ENCODE results near the gene TXN. TPM values are rescaled to one million over a fixed set of nuclear protein-coding genes. Genes with fewer than 3 reads are reported as not detected.

Gene TXN
- total RNA-seq, 1 donor from 2014 or later = 51.4 TPM

- Histone ChIP-seq H3K4me3 (peak overlapping the region; percentile 94), H3K27me3 (ENCODE audit: low read depth) (no peaks in the 10 kb centered on the region), H3K9me3 (replicated peaks) (no peaks in the 10 kb centered on the region), H3K36me3 (no peaks in the 10 kb centered on the region), H3K4me1 (peaks cover 41% of the 10 kb centered on the region), H3K27ac (replicated peaks) (peak overlapping the region; percentile 92)
- DNase-seq = no peak
- TF ChIP-seq, protein P1, sequence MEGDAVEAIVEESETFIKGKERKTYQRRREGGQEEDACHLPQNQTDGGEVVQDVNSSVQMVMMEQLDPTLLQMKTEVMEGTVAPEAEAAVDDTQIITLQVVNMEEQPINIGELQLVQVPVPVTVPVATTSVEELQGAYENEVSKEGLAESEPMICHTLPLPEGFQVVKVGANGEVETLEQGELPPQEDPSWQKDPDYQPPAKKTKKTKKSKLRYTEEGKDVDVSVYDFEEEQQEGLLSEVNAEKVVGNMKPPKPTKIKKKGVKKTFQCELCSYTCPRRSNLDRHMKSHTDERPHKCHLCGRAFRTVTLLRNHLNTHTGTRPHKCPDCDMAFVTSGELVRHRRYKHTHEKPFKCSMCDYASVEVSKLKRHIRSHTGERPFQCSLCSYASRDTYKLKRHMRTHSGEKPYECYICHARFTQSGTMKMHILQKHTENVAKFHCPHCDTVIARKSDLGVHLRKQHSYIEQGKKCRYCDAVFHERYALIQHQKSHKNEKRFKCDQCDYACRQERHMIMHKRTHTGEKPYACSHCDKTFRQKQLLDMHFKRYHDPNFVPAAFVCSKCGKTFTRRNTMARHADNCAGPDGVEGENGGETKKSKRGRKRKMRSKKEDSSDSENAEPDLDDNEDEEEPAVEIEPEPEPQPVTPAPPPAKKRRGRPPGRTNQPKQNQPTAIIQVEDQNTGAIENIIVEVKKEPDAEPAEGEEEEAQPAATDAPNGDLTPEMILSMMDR (IDR thresholded peaks at IDR 0.05; ENCODE audit: borderline replicate concordance) = no peak
- intact Hi-C loops (cut with micrococcal nuclease) = no loop called here
Observed at GRCh38 chr9:110257956-110258355, 1.6 kb upstream of the TXN start.

DNA sequence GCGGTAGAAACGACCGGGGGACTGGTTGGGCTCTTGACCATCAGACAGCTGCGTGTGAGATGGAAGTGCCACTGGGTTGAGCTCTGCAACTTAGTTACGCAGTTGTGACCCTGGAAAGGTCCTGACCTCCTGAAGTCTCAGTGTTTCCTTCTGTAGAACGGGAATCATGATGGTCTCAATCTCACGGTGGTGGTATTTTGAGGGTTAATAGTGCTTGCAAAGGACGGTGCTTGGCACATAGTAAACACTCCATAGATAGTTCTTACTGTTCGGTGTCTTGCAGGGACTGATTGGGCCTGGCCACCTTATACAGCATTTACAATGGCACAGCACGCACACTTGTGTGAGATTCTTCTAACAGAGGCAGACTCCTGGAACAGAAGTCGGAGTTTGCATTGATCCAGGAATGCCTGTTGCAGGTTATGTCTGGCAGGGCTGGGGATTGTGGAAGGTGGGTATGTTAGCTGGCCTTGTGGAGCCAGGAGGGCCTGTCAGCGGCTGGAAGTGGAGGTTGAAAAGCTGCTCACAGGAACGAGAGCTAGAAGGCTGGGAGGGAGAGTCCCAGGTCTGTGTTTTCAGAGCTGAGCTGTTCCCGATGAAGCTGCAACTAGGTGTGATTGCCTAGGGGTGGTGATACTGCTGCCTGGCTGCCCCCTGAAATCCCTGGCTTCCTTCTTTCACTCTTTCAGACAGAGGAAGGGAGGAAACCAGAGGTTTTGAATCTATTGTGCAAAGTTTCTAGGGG lies 962 bp upstream of the TXN start:
- TF ChIP-seq, protein P1 (IDR thresholded peaks at IDR 0.05; ENCODE audit: borderline replicate concordance) = no peak
- Histone ChIP-seq H3K4me3 (peak overlapping the region; percentile 94), H3K36me3 (no peaks in the 10 kb centered on the region), H3K27ac (replicated peaks) (peak overlapping the region; percentile 92), H3K27me3 (ENCODE audit: low read depth) (no peaks in the 10 kb centered on the region), H3K9me3 (replicated peaks) (no peaks in the 10 kb centered on the region), H3K4me1 (peaks cover 41% of the 10 kb centered on the region)
- intact Hi-C loops (cut with micrococcal nuclease) = no loop called here
- DNase-seq = peak; percentile 55

GRCh38 chr9:110255463-110256379 lies 586 bp downstream of the TXN start:
- DNase-seq = peak; percentile 47
- intact Hi-C loops (cut with micrococcal nuclease) = no loop called here
- Histone ChIP-seq H3K9me3 (replicated peaks) (no peaks in the 10 kb centered on the region), H3K4me3 (peak overlapping the region; percentile 94), H3K4me1 (peaks cover 41% of the 10 kb centered on the region), H3K27ac (replicated peaks) (peak overlapping the region; percentile 92), H3K36me3 (peaks cover 1% of the 10 kb centered on the region), H3K27me3 (ENCODE audit: low read depth) (no peaks in the 10 kb centered on the region)
- TF ChIP-seq, protein P1 (IDR thresholded peaks at IDR 0.05; ENCODE audit: borderline replicate concordance) = peak; percentile 9

DNA sequence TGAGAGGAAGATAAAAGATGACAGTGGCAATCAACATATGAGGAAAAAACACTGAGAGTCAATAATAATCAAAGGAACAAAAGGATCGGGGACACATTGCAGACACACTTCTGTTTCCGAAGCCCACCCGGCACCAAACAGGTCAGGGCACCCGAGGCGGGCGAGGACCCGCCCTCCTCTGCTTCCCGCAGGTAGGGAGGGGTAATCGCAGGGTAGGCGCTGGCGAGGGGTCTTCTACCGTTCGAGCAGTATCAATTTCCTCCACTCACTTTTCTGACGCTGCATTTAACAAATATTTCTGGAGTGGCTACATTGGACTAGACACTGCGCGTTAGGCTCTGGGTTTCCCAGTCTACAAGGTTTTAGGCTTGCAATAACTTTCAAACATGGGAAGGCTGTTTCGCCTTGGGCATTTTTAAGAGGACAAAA lies 1.3 kb downstream of the TXN start:
- intact Hi-C loops (cut with micrococcal nuclease) = no loop called here
- no peaks in the 10 kb centered on the region for H3K9me3 ChIP-seq (replicated peaks)
- DNase-seq = no peak
- peak overlapping the region; percentile 92 for H3K27ac ChIP-seq (replicated peaks)
- peaks cover 8% of the 10 kb centered on the region for H3K36me3 ChIP-seq
- no peaks in the 10 kb centered on the region for H3K27me3 ChIP-seq (ENCODE audit: low read depth)
- TF ChIP-seq, protein P1 (IDR thresholded peaks at IDR 0.05; ENCODE audit: borderline replicate concordance) = no peak
- peak overlapping the region; percentile 94 for H3K4me3 ChIP-seq
- peaks cover 41% of the 10 kb centered on the region for H3K4me1 ChIP-seq

DNA sequence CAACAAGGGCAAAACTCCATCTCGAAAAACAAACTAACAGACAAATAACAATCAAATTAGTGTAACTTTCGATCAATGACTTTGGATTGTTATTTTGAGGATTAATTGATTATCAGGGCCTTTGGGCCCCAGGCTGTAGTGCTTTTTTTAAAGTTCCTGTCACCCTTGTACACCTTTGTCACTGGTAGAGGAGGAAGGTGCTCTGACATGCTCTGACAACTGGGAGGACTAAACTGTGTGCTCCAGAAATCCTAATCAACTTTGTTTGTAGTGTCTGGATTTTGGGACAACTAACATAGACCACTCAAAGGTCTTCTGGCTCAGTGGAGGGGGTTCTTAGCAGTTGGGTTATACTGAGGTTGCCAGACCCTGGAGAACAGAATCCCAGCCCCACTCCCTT lies 1.8 kb downstream of the TXN start:
- intact Hi-C loops (cut with micrococcal nuclease) = no loop called here
- H3K4me1 ChIP-seq = peaks cover 41% of the 10 kb centered on the region
- peak overlapping the region; percentile 94 for H3K4me3 ChIP-seq
- TF ChIP-seq, protein P1 (IDR thresholded peaks at IDR 0.05; ENCODE audit: borderline replicate concordance) = no peak
- H3K27ac ChIP-seq (replicated peaks) = peak overlapping the region; percentile 92
- H3K27me3 ChIP-seq (ENCODE audit: low read depth) = no peaks in the 10 kb centered on the region
- no peaks in the 10 kb centered on the region for H3K9me3 ChIP-seq (replicated peaks)
- DNase-seq = no peak
- H3K36me3 ChIP-seq = peaks cover 14% of the 10 kb centered on the region
